ENCODE measurements around the gene DLEC1.

DNA sequence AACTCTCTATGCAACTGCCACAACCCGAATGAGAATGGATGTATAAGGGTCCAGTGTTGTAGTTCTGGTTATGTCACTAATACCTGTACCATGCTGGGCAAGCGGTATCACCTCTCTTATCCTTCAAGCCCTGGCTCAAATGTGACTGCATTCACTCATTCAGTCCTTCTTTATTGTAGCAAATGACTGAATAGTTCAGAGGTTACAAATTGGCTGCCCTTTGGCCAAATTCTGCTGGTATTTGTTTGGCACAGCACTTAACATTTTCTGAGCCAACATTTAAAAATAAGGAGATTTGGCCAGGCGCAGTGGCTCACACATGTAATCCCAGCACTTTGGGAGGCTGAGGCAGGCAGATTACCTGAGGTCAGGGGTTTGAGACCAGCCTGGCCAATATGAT, 47.5 kb downstream of the DLEC1 start:
- TF ChIP-seq EZH2phosphoT487 (IDR thresholded peaks at IDR 0.05; ENCODE audit: insufficient read depth, low read depth) (no peak), EZH2 (IDR thresholded peaks at IDR 0.05; ENCODE audit: insufficient read depth, poor library complexity, severe bottlenecking) (no peak)
